LNCAP (cell line): ENCODE results near the gene PLXNB2.

ENCODE experiments used
- CTCF ChIP-seq: fragments of 450-650 bp; IDR thresholded peaks from 2 replicates; pipeline ENCODE4 v1.5.1; 2017; ENCODE audit warnings: mild to moderate bottlenecking

The PLXNB2 gene

GRCh38 chr22:50329236-50329635, 21.8 kb upstream of the PLXNB2 start:
- no peak for TF ChIP-seq CTCF

- no peak for TF ChIP-seq CTCF
Measured at GRCh38 chr22:50327711-50328019, 20.2 kb upstream of the PLXNB2 start.

GRCh38 chr22:50326956-50327710, 19.7 kb upstream of the PLXNB2 start, which contains the start of gene DENND6B:
Gene DENND6B, minus strand, starts transcription at chr22:50327012. Its CDS starts 24 bp downstream, at chr22:50326988.
- peak; percentile 79 for TF ChIP-seq CTCF

- TF ChIP-seq CTCF, result no peak
Measured at GRCh38 chr22:50326225-50326955, 18.9 kb upstream of the PLXNB2 start.

GRCh38 chr22:50325444-50326224, 18.2 kb upstream of the PLXNB2 start:
- no peak for TF ChIP-seq CTCF

- TF ChIP-seq CTCF, result no peak
Measured at GRCh38 chr22:50323900-50324299, 16.5 kb upstream of the PLXNB2 start.

- TF ChIP-seq CTCF, result no peak
Measured at GRCh38 chr22:50320671-50321325, 13.4 kb upstream of the PLXNB2 start.
